Measurements from ENCODE around the gene TRIO.
"Not testable (repeated sequence)": the region's sequence is repeated elsewhere in the genome, so short reads cannot be mapped to it uniquely, and the experiment has no call there.

The TRIO gene

DNA sequence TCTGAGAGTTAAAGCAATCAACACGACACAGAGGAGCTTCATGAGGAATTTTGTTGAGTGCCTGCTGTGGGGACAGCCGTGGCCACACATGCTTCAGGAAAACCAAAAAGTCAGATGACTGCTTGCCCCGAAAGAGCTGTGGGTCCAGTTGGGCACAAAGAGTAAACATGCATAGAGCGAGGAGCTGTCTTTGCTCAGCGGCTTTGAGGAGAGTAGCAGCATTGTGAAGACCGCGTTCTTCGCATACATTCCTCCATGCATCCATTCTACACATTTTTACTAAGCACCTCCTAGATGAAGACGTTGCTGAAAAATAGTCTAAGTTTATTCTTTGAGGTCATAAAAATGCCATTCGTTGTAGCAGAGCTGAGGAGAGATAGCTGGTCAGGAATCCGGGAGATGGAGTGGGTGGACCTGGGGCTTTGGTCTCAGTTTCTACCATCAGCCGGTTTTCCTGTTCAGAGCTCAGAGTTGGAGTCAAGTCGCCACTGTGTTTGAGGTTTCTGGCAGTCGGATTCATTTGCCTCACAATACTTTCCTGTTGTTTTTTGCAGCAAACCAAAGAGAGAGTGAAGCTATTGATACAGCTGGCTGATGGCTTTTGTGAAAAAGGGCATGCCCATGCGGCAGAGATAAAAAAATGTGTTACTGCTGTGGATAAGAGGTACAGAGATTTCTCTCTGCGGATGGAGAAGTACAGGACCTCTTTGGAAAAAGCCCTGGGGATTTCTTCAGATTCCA is 243.9 kb downstream of the TRIO start:
- DNase-seq (ENCODE audit: low read depth, low spot score): no peak

DNA sequence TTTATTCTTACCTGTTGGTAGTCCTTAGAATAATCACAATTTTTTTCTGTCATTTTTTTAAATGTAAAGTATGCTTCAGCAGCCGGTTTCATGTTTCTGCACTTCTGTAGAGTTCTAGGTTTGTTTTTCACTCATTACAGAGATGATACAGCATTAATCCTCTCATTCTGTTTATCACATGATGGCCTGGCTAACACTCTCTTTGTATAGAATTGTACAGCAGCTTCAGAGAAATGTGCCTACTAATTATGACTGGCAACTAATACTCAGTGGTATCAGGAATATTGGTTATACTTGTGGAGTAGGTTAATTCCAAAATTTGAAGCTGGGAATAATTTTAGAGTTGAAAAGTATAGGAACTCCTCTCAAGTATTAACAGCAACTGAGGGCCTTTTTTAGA is 245.6 kb downstream of the TRIO start:
- DNase-seq (ENCODE audit: low read depth, low spot score): no peak

DNA sequence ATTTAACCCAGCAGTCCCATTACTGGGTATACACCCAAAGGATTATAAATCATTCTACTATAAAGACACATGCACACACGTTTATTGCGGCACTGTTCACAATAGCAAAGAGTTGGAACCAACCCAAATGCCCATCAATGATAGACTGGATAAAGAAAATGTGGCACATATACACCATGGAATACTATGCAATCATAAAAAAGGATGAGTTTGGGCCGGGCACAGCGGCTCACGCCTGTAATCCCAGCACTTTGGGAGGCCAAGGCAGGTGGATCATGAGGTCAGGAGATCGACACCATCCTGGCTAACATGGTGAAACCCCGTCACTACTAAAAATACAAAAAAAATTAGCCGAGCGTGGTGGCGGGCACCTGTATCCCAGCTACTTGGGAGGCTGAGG is 249.4 kb downstream of the TRIO start:
- not testable (repeated sequence) for DNase-seq (ENCODE audit: low read depth, low spot score)

DNA sequence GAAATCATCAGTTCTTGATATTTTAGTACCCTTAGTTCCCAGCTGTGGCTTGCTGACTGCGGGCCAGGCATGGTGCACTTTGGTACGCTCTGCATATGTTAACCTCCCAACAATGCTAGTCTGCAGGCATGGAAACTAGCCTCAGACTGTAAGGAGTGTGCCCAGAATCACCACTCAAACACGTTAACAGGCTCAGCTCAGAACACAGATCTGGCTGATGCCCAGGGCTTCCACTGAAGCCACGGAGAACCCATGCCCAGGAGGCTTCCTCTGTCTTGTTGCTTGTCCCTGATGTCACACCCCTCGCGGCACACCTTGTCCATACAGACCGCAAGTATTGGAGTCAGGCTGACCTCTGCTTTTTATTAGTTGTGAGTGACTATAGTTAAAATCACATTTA is 251.2 kb downstream of the TRIO start:
- DNase-seq (ENCODE audit: low read depth, low spot score): no peak

DNA sequence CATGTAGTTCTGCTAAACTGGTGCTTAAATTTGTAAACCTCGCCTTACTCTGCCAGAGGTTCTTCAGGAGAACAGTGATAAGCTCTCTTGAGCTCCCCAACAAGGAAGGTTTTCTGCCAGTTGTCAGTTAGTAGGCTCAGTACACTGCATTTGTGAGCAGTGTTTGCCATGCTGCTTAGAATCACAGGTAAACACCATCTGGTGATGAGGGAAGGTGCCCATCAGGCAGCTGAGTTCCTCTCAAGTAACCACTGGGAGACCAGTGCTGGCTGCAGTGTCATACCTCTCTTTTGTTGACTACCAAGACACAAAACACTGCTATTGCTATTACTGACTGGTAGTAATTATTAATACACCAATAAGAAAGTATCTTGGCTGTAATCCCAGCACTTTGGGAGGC is 252.3 kb downstream of the TRIO start:
- no peak for DNase-seq (ENCODE audit: low read depth, low spot score)

GRCh38 chr5:14396066-14396465 is 252.9 kb downstream of the TRIO start:
- no peak for DNase-seq (ENCODE audit: low read depth, low spot score)

DNA sequence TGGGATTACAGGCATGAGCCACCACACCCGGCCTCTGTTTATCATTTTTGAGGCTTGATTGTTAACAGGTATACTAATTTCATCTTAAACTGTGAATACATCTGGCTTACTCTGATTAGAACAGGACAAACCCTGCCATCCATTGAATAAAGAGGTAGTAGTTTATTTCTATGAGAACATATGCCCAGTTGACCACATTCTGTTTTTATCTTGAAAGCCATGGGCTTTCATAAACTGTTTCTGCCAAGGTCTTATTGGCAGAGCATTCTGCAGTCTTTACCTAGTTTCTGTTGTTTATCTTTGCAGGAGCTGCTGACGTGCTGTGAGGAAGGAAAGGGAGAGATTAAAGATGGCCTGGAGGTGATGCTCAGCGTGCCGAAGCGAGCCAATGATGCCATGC is 253.6 kb downstream of the TRIO start:
- DNase-seq (ENCODE audit: low read depth, low spot score): no peak

DNA sequence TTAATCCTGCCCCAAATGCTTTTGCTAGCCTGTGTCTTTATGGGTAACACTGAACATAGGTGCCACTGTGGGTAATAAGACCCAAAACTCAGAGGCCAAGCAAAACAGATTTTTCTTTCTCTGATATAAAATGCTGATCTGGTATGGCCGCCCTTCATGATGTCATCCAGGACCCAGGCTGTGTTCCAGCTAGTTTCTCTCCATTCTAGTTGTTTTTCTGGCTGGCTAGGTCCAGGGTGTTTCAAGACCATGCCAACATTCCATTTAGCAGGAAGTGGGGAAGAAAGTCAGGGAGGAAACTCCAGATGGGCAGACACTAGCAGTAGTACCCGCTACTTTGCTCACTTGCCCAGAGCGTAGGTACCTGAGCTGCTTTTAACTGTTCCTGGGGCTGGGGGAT is 254.6 kb downstream of the TRIO start:
- no peak for DNase-seq (ENCODE audit: low read depth, low spot score)

DNA sequence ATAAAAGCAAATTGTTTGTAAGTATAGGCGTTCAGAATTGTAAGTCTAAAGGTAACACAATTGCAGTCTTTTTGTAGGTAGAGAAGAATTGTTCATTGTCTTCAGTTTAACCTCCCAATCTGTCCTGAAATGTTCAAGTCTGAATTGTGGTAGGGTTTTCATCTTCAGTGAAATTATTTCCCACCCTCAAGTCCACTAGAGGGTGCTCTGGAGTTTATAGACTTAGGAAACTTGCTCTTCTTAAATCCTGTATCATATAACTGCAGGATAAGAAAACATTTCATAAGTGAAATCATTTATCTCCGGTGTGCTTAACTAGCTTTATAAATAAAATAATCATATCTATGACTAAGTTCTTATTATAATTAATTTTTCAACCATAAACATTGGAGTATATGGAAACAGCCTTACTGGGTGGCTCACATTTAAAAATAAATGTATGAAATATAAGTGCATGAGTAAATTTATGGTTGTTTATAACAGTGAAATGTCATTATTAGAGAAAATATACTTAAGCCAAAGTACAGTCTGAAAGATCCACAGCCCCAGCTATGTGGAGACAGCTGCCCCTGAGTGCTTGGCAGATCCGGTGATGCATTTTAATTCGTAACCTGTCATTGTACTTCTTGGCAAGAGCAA is 256.0 kb downstream of the TRIO start:
- no peak for DNase-seq (ENCODE audit: low read depth, low spot score)

GRCh38 chr5:14400085-14400484 is 256.9 kb downstream of the TRIO start:
- no peak for DNase-seq (ENCODE audit: low read depth, low spot score)

- no peak for DNase-seq (ENCODE audit: low read depth, low spot score)
Observed at GRCh38 chr5:14400611-14401010, 257.5 kb downstream of the TRIO start.

DNA sequence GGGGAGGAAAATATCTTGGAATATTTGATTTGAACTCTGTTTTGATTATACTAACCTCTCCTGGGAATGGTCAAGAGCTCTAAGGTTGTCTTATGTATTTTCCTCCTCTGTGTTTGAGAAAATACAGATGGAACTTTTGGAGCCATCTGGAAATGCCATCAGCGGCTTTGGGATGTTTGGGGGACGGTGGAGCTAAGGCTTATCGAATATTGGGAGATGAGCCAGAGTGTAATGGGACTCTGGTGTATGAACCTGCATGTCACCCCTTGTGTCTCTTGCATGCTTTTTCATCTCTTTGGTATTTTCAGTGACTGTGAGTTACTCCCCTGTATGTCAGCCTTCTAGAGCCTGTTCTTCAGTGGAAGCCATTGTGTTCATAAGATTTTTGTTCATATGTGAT is 258.5 kb downstream of the TRIO start:
- no peak for DNase-seq (ENCODE audit: low read depth, low spot score)

DNA sequence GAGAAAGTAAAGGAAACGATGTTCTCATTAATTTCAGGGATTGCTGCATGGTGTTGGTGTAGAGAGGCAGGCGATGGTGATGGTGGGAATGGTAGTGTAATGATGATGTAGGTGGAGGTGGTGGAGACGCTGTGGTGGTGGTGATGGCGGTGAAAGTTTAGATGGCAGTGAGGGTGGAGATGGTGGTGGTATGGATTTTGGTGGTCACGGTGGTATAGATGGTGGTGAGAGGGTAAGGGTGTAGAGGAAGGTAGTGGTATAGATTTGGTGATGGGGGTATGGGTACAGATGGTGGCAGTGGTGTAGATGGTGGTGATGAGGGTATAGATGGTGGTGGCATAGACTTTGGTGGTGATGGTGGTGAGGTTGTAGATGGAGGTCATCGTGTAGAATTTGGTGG is 259.3 kb downstream of the TRIO start:
- DNase-seq (ENCODE audit: low read depth, low spot score): no peak

DNA sequence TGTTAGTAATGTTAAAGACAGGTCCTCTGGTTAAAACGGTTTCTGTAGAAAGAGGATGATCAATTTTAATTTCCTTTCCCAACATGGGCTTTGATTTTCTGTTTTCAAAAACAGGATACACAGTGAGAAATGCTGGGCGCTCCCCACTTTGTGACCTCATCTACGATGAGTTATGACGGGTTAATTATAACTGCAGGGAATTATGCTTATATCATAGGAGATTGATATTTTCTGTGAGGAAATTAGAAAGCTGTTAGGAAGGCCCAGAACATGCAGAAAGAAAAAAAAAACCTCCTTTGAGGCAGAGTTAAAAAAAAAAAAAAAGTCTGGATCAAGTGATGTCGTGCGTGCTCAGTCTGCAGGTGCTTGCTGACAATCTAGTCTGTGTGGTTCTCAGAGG is 261.6 kb downstream of the TRIO start:
- DNase-seq (ENCODE audit: low read depth, low spot score): no peak

DNA sequence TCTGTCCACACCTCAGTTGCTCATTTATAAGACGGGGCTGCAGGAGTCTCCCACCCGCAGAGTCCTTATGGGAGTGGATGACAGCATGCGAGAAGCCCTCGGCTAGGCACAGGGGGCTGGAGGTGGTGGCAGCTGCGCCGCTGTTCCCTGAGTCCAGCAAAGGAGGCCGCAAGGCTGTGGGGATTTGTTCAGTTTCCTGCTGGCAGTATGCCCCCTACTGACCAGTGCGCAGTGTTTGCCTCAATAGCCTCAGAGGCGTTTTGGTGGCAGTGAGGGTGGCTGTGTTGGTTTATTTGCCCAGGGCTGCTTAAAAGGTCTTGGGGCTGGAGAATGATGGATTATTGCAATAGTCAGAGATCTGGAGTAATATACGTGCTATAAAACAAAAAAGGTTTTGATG is 262.1 kb downstream of the TRIO start:
- DNase-seq (ENCODE audit: low read depth, low spot score): peak; percentile 34

GRCh38 chr5:14405706-14406553 is 262.8 kb downstream of the TRIO start:
- DNase-seq (ENCODE audit: low read depth, low spot score): no peak

DNA sequence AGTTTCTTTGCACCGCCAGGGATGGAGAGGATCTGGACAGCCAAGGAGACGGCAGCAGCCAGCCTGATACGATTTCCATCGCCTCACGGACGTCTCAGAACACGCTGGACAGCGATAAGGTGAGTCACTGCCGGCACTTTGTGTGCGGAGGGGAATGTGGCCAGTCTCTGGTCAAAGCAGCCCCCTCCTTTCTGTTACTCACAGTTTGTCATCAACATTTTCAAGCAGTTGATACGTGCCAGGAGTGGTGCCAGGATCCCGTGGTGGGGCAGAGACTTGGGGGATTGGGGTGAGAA is 263.4 kb downstream of the TRIO start:
- no peak for DNase-seq (ENCODE audit: low read depth, low spot score)

- no peak for DNase-seq (ENCODE audit: low read depth, low spot score)
Observed at GRCh38 chr5:14407051-14407450, 263.9 kb downstream of the TRIO start.

DNA sequence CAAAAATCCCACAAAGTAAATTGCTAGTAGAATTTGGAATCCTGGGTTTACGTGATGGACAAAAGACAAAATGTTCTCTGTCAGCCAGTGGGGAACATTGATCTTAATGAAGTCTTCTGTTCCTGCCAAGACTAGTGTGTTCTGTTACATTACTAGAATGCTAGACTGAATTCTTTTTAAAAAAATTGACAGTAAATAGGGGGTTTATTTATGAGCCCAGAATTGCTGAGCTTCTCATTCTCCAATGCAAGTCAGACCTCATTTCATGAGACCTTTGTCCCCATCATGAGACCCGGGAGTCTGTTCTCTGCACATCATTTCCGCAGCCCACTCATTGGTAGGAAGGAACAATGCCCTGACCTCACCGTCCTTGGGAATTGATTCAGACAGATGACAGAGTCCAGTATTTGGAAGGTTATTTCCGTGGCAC is 264.6 kb downstream of the TRIO start:
- DNase-seq (ENCODE audit: low read depth, low spot score): no peak

GRCh38 chr5:14408969-14409586 is 265.9 kb downstream of the TRIO start:
- DNase-seq (ENCODE audit: low read depth, low spot score): no peak

DNA sequence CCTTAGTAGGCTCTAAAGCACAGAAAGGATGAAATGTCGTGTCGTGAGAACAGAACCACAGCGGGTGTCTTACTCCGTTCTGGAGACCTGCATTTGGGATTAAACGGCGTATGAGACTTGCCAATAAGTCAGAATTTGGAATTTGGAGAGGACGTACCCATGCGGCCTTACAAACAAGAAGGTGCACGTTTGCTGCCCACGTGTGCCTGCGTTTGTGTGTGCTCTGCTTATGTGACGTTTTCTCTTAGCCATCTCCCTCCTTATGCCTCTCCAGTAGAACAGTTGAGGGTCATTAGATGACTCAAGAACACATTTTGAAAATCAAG is 266.9 kb downstream of the TRIO start:
- no peak for DNase-seq (ENCODE audit: low read depth, low spot score)

GRCh38 chr5:14410394-14411201 is 267.5 kb downstream of the TRIO start:
- no peak for DNase-seq (ENCODE audit: low read depth, low spot score)
